Stimulated activated CD8-positive, alpha-beta memory T cell treated with anti-CD3 and anti-CD28 coated beads, Interleukin-7, amount 100 ng/mL, for 24 hours (primary cell): ENCODE measurements around the gene PLCB3.

Experiments used
- DNase-seq: peaks from one replicate; pipeline ENCODE4 v3.0.0-alpha.2; 2020; ENCODE audit warnings: low read depth

PLCB3 gene

GRCh38 chr11:64287676-64288352 lies 36.5 kb downstream of the PLCB3 start:
- DNase-seq = no peak

- no peak for DNase-seq
Measured at GRCh38 chr11:64288353-64288750, 37.0 kb downstream of the PLCB3 start.

- DNase-seq = no peak
Measured at GRCh38 chr11:64289002-64289564, 37.8 kb downstream of the PLCB3 start.

DNA sequence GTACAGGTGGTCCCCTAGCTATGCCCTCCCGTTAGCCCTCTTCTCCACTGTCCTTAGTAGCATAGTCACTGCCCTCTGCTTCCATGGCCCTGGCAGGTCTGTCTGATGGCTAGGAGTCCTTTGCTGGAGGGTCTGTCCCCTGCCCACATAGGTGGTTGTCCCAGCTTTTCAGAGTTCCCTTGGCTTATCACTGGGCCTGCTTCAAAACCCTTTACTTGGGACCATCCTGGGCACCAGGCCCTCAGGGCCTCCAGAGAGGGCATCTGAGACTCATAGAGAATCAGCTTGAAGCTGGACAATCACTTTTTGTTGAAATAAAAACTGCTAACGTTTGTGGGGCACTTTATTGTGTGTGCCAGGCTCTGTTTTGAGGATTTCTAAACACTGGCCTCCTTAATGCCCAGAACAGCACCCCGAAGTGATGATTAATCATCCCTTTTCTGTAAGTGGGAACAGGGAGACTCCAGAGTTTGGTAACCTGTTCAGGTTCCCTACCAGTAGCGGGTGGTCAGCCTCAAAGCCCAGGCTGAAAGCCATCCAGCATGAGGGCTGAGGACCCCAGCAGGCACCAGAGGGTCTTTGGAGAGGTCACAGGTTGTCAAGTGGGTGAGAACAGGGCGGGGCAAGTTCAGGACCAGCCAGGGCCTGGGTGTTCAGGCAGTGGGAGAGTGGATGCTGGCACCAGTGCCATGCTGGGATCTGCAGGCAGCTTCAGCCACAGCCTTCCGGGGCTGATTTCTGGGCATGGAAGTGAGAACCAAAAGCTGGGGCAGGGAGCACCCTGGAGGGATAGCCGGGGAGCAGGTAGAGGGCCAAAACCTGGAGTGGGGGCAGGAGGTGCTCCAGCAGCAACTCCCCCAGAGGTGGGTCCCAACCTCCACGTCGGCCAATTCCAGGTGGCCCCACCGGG lies 39.3 kb downstream of the PLCB3 start:
- no peak for DNase-seq

DNA sequence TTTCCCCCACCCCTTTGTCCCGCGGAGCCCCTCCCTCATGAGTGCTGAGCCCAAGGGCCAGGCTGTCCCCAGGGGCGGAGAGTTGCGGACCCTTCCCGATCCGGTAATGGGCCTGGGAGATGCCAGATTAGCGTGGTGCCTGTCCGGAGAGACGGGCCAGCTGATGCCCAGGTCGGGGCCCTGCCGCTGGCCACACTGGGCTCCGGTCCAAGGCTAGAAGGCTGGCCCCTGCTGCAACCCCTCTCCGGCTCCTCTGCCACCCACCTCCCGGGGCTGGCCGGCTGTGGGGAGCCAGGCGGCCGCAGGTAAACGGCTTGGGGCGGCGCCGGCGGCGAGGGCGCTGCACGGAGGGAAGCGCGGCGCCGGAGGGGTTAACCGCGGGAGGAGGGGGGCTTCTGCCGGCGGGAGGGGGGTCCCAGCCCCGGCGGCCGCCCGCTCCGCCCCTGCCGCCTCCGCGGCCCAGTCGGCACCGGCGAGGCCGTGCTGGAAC lies 40.0 kb downstream of the PLCB3 start, which contains the start of gene KCNK4:
TSS of gene KCNK4 (plus strand) at position 41 of the 490 bp plus-strand sequence. CDS start 1,717 bp downstream, outside the sequence.
- no peak for DNase-seq

DNA sequence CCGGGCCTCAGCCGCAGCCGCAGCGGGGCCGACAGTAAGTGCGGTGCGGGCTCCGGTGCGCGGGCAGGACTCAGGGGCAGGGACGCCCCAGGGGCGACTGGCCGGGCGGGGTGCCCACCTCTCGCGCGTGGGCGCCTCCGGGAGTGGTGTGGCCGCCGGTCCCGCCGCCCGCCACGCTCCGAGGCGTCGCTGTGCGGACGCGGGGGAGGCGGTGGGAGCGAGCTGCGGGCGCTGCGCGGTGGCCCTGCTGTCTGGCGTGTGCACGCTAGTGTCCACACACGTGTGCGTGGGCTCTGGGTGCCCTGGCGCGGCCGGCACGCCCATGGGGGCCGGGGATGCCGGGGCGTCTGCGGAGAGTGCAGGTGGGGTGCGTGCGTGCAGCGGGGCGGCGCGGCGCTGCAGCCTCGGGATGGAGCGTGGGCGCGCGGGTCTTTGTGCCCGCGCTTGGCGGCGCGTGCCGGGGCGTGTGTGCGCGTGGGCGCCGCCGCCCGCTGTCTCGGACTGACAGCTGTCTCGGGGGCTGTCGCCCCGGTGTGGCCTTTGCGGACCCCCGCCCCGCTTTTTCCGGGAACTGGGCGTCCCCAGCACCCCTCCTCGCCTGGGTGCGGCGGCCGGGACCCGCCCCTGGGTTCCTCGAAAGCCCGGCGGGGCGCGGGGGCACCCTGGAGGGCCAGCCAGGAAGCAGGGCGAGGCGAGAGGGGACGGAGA lies 40.6 kb downstream of the PLCB3 start:
- DNase-seq = no peak

DNA sequence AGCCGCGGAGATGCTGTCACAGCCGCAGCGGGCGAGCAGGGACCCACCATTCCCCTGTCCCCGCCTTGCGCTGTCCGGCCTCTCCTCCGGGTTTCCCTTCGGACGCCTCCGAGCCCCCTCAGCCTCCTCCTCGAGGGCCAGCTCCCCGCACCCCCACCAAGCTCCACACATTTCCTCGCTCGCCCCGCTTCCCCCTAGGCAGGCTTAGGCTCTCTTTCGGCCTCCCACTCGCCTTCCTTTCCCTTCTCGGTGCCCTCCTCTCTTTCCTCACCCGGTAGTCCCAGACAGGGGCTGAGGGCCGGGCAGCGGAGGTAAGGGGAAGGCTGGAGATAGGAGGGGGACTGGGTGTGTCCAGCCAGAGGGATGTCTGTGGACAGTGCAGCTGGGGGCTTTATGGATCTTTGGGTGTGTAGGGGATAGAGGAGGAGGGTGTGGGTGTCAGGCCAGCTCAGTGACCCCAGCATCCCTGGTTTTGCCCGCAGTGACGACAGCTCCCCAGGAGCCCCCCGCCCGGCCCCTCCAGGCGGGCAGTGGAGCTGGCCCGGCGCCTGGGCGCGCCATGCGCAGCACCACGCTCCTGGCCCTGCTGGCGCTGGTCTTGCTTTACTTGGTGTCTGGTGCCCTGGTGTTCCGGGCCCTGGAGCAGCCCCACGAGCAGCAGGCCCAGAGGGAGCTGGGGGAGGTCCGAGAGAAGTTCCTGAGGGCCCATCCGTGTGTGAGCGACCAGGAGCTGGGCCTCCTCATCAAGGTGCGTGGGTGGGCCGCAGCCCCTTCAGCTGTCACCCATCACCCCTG lies 41.3 kb downstream of the PLCB3 start:
- DNase-seq = no peak

GRCh38 chr11:64294774-64295173 lies 43.4 kb downstream of the PLCB3 start:
- no peak for DNase-seq

GRCh38 chr11:64295760-64296159 lies 44.4 kb downstream of the PLCB3 start:
- no peak for DNase-seq

DNA sequence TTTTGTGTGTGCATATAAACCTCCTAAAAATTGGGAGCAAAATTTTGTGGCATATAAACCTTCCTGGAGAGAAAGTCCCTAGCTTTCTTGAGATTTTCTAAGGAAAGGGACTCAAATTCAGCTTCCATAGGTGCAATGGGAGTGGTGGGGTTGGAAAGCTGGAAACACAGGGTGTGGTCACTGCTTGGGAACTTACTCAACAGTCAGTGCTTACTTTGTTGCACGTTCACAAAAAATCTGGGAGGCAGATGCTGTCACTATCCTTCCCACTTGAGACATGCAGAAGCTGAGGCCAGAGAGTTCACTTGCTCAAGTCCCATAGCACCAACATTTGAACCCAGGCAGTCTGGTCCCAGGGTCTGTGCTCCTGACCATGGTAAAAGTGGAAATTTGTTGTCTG lies 44.9 kb downstream of the PLCB3 start:
- no peak for DNase-seq

- no peak for DNase-seq
Measured at GRCh38 chr11:64296830-64297698, 45.7 kb downstream of the PLCB3 start.

GRCh38 chr11:64297699-64298358 lies 46.5 kb downstream of the PLCB3 start:
- no peak for DNase-seq

DNA sequence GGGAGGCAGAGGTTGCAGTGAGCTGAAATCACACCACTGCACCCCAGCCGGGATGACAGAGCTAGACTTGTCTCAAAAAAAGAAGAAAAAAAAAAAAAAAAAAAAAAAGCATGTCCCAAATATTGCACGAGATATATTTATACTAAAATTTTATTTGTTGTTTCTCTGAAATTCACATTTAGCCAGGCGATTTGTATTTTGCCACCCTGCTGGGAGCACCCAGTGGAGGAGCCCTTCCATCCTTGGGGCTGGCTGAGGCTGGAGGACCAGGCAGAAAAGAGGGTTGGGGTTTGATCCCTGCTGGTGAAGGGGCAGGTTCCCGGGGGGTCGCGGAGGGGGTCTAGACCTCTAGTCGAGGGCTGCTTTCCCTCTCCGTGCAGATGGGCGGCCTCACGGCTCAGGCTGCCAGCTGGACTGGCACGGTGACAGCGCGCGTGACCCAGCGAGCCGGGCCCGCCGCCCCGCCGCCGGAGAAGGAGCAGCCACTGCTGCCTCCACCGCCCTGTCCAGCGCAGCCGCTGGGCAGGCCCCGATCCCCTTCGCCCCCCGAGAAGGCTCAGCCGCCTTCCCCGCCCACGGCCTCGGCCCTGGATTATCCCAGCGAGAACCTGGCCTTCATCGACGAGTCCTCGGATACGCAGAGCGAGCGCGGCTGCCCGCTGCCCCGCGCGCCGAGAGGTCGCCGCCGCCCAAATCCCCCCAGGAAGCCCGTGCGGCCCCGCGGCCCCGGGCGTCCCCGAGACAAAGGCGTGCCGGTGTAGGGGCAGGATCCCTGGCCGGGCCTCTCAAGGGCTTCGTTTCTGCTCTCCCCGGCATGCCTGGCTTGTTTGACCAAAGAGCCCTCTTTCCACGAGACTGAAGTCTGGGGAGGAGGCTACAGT lies 47.9 kb downstream of the PLCB3 start:
- no peak for DNase-seq

DNA sequence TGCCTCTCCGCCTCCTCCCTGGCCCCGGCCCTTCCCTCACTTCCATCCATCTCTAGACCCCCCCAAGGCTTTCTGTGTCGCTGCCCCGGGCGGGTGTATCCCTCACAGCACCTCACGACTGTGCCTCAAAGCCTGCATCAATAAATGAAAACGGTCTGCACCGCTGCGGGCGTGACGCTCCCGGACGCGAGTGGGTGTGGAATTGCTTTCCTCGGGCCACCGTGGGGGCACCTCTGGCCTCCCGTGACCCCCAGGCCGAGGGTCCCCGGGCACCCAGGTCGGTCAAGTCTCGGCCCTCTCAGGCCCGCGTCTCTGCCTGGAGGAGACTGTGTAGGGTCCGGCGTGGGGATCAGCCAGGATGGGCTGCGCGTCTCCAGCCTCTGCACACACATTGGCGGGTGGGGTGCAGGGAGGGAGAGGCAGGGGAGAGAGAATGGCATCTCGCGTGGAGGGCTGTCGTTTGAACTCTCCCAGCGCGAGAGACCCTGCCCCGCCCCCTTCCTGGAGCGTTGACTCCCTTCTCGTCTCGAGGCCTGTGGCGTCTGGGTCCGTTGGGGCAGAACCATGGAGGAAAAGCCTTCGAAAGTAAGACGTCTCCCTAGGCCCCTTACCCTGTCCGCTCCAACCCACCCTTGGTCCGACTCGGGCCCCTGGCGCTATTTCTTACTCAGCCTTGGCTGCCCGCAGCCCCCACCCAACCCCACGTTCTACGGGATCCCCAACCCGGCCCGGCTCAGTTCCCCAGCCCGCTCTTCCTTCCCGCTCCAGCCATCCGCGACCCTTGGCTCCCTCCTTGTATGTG lies 48.7 kb downstream of the PLCB3 start, which contains the start of gene CATSPERZ:
TSS of gene CATSPERZ (plus strand) at position 512 of the 802 bp plus-strand sequence. CDS start at position 565, 53 bp downstream.
- no peak for DNase-seq

DNA sequence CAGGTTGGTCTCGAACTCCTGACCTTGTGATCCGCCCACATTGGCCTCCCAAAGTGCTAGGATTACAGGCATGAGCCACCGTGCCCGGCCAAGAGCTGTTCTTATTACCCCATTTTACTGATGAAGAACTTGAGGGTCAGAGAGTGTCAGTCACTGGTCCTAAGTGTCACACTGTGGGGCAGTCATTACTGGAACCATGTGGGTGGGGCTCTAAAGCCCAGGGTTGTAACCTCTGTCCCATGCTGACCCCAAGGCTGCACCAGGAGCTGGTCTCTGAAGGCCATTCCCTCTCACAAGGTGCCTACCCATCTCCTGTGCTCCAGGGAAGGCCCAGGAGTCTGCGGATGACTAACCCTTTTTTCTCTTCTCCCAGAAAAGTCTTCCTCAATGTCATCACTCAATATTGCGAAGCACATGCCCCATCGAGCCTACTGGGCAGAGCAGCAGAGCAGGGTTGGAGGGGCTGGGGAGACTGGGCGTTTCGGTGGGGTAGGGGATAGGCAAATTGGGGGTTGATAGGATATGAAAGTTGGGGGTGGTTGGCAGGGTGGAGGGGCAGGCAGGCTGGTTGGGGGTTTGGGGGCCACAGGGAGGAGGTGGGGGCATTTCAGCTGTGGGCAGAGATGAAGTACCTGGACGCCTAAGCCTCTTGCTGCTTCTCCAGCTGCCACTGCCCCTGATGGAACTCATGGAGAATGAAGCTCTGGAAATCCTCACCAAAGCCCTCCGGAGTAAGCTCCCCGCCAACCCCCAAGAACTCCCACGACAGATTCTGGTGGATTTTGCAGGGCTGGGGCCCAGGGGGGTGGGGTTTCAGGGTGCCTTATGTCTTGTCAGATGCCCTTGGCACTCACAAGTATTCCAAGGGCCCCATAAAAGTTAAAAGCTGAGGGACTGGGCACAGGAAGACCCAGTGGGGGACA lies 52.0 kb downstream of the PLCB3 start:
- no peak for DNase-seq

GRCh38 chr11:64304032-64304315 lies 52.6 kb downstream of the PLCB3 start:
- no peak for DNase-seq
